AG09319 (cell line): ENCODE results near the gene OVOL2.

Experiments
- DNase-seq: peaks from one replicate; pipeline ENCODE4 v3.0.0-alpha.2; 2010; ENCODE audit warnings: low read depth; ENCODE audit errors: extremely low read depth
- CTCF ChIP-seq: IDR thresholded peaks from 2 replicates; pipeline ENCODE4 v1.5.1; 2011; ENCODE audit warnings: low read depth, mild to moderate bottlenecking, inconsistent platforms, low read length, moderate library complexity

Gene OVOL2

GRCh38 chr20:17995967-17996819 is 61.5 kb downstream of the OVOL2 start:
- no peak; the same call in none of the 2 replicates for TF ChIP-seq CTCF
- DNase-seq, result peak; percentile 32

- no peak for DNase-seq
- TF ChIP-seq CTCF, result no peak
Observed at GRCh38 chr20:17993546-17993945, 64.2 kb downstream of the OVOL2 start.

GRCh38 chr20:17992847-17993513 is 64.7 kb downstream of the OVOL2 start:
- no peak for TF ChIP-seq CTCF

GRCh38 chr20:17992224-17992637 is 65.5 kb downstream of the OVOL2 start:
- no peak for TF ChIP-seq CTCF
- DNase-seq, result no peak

More at GRCh38 chr20:17992847-17993513, 64.7 kb downstream of the OVOL2 start:
- DNase-seq, result no peak

- DNase-seq, result no peak
- no peak for TF ChIP-seq CTCF
Observed at GRCh38 chr20:17990278-17990972, 67.3 kb downstream of the OVOL2 start.

GRCh38 chr20:17987988-17988387 is 69.7 kb downstream of the OVOL2 start:
- TF ChIP-seq CTCF, result no peak
- no peak for DNase-seq
